WTC11 (cell line): ENCODE results near the gene UGT1A9. TPM values are rescaled to one million over a fixed set of nuclear protein-coding genes. Genes with fewer than 3 reads are reported as not detected.

ENCODE experiments used
- ATAC-seq: fragments of 200-7000 bp; cut with Tn5 transposase; 2 replicates; pipeline ENCODE4 v1.10.0; 2021; ENCODE audit warnings: mild to moderate bottlenecking, moderate library complexity
- CTCF ChIA-PET: fragments of 300-600 bp; sonication (Branson Sonifier 250); formaldehyde crosslinking; loops from one replicate; lab custom pipeline; 2021; ENCODE audit warnings: antibody characterized with exemption; lab: Charles Lee
- POLR2A ChIA-PET: fragments of 350-600 bp; sonication (Branson Sonifier 250); formaldehyde crosslinking; loops from one replicate; lab custom pipeline; 2021; ENCODE audit warnings: antibody characterized with exemption; lab: Charles Lee
- DNase-seq: peaks from one replicate; pipeline ENCODE4 v3.0.0; 2021; ENCODE audit warnings: low spot score
- H3K27ac Mint-ChIP-seq: 2 replicates; pipeline ENCODE4 v1.8.0; 2021; ENCODE audit warnings: mixed read lengths
- H3K27me3 Mint-ChIP-seq: 2 replicates; pipeline ENCODE4 v1.8.0; 2021; ENCODE audit warnings: low read depth, mild to moderate bottlenecking, moderate library complexity, mixed read lengths
- H3K36me3 Mint-ChIP-seq: 2 replicates; pipeline ENCODE4 v1.8.0; 2021; ENCODE audit warnings: mixed read lengths
- H3K4me1 Mint-ChIP-seq: 2 replicates; pipeline ENCODE4 v1.8.0; 2022; ENCODE audit warnings: mixed read lengths
- H3K4me3 Mint-ChIP-seq: 2 replicates; pipeline ENCODE4 v1.8.0; 2021; ENCODE audit warnings: mild to moderate bottlenecking, moderate library complexity, mixed read lengths
- H3K9me3 Mint-ChIP-seq: 2 replicates; pipeline ENCODE4 v1.8.0; 2021; ENCODE audit warnings: mixed read lengths
- ATF1 ChIP-seq: sonication (generic); formaldehyde crosslinking; IDR thresholded peaks from 2 replicates; pipeline ENCODE4 v1.8.1; 2023; ENCODE audit warnings: mild to moderate bottlenecking, moderate library complexity, missing genetic modification reagents
- ATF2 ChIP-seq: sonication (generic); formaldehyde crosslinking; IDR thresholded peaks from 2 replicates; pipeline ENCODE4 v1.8.1; 2022; ENCODE audit warnings: low read depth, missing genetic modification reagents, borderline replicate concordance
- CBFB ChIP-seq: sonication (generic); formaldehyde crosslinking; IDR thresholded peaks from 2 replicates; pipeline ENCODE4 v1.8.1; 2022; ENCODE audit warnings: mild to moderate bottlenecking, low read depth, missing genetic modification reagents
- ESRRA ChIP-seq: sonication (generic); formaldehyde crosslinking; IDR thresholded peaks from 2 replicates; pipeline ENCODE4 v1.8.1; 2022; ENCODE audit warnings: mild to moderate bottlenecking, missing genetic modification reagents, borderline replicate concordance
- FOXJ3 ChIP-seq: sonication (generic); formaldehyde crosslinking; IDR thresholded peaks from 2 replicates; pipeline ENCODE4 v1.9.0; 2021; ENCODE audit warnings: missing genetic modification reagents, mild to moderate bottlenecking, borderline replicate concordance
- GRHL2 ChIP-seq: fragments of 250-450 bp; sonication (Bioruptor Pico); IDR thresholded peaks from 2 replicates; pipeline ENCODE4 v1.8.0; 2022; ENCODE audit warnings: mild to moderate bottlenecking, moderate library complexity; ENCODE audit not compliant: insufficient replicate concordance, severe bottlenecking
- IRF2 ChIP-seq: sonication (generic); formaldehyde crosslinking; IDR thresholded peaks from 2 replicates; pipeline ENCODE4 v1.8.0; 2022; ENCODE audit warnings: low read depth, missing genetic modification reagents, borderline replicate concordance
- NR3C1 ChIP-seq: sonication (generic); formaldehyde crosslinking; conservative IDR thresholded peaks from 2 replicates; pipeline ENCODE4 v1.8.1; 2023; ENCODE audit warnings: low read depth, mild to moderate bottlenecking, missing genetic modification reagents
- OVOL2 ChIP-seq: fragments of 250-450 bp; sonication (Bioruptor Pico); IDR thresholded peaks from 2 replicates; pipeline ENCODE4 v1.9.0; 2021; ENCODE audit warnings: mild to moderate bottlenecking, borderline replicate concordance
- PRDM15 ChIP-seq: sonication (generic); formaldehyde crosslinking; IDR thresholded peaks from 2 replicates; pipeline ENCODE4 v1.8.0; 2022; ENCODE audit warnings: missing genetic modification reagents
- TEAD4 ChIP-seq: sonication (generic); formaldehyde crosslinking; IDR thresholded peaks from 2 replicates; pipeline ENCODE4 v1.8.0; 2022; ENCODE audit warnings: mild to moderate bottlenecking, missing genetic modification reagents
- TP53 ChIP-seq: sonication (generic); formaldehyde crosslinking; IDR thresholded peaks from 2 replicates; pipeline ENCODE4 v1.8.1; 2023; ENCODE audit warnings: mild to moderate bottlenecking, missing genetic modification reagents
- ZMAT4 ChIP-seq: fragments of 250-450 bp; sonication (Bioruptor Pico); IDR thresholded peaks from 2 replicates; pipeline ENCODE4 v1.9.0; 2021; ENCODE audit warnings: mild to moderate bottlenecking
- ZNF138 ChIP-seq: sonication (generic); formaldehyde crosslinking; conservative IDR thresholded peaks from 2 replicates; pipeline ENCODE4 v1.8.1; 2022; ENCODE audit warnings: mild to moderate bottlenecking, moderate library complexity, missing genetic modification reagents
- ZNF219 ChIP-seq: sonication (generic); formaldehyde crosslinking; IDR thresholded peaks from 2 replicates; pipeline ENCODE4 v1.8.0; 2023; ENCODE audit warnings: missing genetic modification reagents, mild to moderate bottlenecking, borderline replicate concordance
- ZNF281 ChIP-seq: sonication (generic); formaldehyde crosslinking; IDR thresholded peaks from 2 replicates; pipeline ENCODE4 v1.8.0; 2023; ENCODE audit warnings: mild to moderate bottlenecking, missing genetic modification reagents
- total RNA-seq: library from RNA; stranded (reverse); gene quantifications from 3 replicates; pipeline ENCODE4 v1.2.3, GENCODE V29; 2021
- TF ChIP-seq, protein P1 (sequence below): fragments of 250-450 bp; sonication (Bioruptor Pico); IDR thresholded peaks from 2 replicates; pipeline ENCODE4 v1.9.0; 2021; ENCODE audit warnings: mild to moderate bottlenecking
- TF ChIP-seq, protein P2 (sequence below): sonication (generic); formaldehyde crosslinking; IDR thresholded peaks from 2 replicates; pipeline ENCODE4 v1.8.0; 2022; ENCODE audit warnings: mild to moderate bottlenecking, missing genetic modification reagents

Gene UGT1A9
- total RNA-seq, 1 experiment from 2014 or later = not detected

DNA sequence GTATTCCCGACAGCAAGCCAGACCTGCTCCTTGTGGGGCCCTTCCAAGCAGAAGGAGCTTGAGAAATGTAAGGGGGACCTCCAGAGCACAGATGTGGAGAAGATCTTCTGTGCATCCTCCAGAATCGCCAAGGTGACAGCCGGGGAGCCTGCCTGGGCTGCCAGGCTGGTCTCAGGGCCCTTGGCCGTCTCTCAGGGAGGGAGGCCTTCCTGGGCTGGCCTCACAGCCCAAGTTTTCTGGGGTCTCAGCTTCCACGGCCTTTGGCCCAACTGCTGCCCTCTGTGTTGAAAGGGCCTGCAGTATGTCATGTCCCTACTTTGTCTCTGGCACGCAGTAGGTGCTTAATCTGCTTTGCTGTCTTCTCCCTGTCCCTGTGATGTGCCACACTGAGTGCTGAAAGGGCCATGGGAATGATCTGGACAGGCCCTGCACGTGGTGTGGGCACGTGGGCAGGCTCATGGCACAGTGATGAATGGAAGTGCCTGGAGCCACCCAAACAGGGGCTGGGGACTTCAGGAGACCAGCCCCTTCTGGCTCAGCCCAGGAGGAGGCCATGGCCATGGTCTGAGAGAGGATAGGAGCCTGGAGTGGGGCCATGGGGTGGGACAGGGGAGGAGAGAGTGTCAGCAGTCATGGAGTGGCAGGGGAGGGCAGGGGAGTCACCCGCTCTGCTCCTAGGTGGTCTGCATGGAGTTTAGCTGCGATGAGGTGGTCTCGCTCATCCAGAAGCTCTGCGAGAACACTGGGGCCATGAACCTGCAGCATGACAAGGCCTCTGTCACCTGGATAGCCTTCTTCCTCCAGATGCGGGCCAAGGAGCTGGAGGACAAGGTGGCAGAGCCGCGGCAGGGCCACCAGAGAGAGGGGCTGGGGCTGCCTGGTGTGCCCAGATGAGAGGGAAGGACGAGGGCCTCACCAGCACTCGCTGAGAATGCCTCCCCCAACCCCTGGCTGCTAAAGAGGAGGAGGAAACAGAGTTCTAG lies 147.2 kb downstream of the UGT1A9 start:
- DNase-seq (no peak), ATAC-seq (no peak)
- Mint-ChIP-seq H3K9me3 (peaks cover 2% of the 10 kb centered on the region; the same call in 1 of the 2 replicates), H3K4me1 (no peaks in the 10 kb centered on the region), H3K27ac (no peak overlapping the region), H3K4me3 (no peak overlapping the region), H3K27me3 (no peaks in the 10 kb centered on the region), H3K36me3 (no peaks in the 10 kb centered on the region)
- TF ChIP-seq NR3C1 (no peak), ESRRA (CRISPR knock-in tag) (no peak), OVOL2 (CRISPR knock-in tag) (no peak), GRHL2 (CRISPR knock-in tag) (no peak), TEAD4 (CRISPR knock-in tag) (no peak), TP53 (CRISPR knock-in tag) (no peak), CBFB (CRISPR knock-in tag) (no peak), FOXJ3 (CRISPR knock-in tag) (no peak), IRF2 (CRISPR knock-in tag) (no peak), ZNF138 (CRISPR knock-in tag) (no peak)
- TF ChIP-seq, protein P1, sequence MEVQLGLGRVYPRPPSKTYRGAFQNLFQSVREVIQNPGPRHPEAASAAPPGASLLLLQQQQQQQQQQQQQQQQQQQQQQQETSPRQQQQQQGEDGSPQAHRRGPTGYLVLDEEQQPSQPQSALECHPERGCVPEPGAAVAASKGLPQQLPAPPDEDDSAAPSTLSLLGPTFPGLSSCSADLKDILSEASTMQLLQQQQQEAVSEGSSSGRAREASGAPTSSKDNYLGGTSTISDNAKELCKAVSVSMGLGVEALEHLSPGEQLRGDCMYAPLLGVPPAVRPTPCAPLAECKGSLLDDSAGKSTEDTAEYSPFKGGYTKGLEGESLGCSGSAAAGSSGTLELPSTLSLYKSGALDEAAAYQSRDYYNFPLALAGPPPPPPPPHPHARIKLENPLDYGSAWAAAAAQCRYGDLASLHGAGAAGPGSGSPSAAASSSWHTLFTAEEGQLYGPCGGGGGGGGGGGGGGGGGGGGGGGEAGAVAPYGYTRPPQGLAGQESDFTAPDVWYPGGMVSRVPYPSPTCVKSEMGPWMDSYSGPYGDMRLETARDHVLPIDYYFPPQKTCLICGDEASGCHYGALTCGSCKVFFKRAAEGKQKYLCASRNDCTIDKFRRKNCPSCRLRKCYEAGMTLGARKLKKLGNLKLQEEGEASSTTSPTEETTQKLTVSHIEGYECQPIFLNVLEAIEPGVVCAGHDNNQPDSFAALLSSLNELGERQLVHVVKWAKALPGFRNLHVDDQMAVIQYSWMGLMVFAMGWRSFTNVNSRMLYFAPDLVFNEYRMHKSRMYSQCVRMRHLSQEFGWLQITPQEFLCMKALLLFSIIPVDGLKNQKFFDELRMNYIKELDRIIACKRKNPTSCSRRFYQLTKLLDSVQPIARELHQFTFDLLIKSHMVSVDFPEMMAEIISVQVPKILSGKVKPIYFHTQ (CRISPR knock-in tag) = no peak
- ChIA-PET CTCF (interaction anchor here (1.3 kb wide), 1 partner anchor 14 kb away, joined by 3 read pairs; no protein-coding TSS in a partner anchor), POLR2A (no interaction called here)

DNA sequence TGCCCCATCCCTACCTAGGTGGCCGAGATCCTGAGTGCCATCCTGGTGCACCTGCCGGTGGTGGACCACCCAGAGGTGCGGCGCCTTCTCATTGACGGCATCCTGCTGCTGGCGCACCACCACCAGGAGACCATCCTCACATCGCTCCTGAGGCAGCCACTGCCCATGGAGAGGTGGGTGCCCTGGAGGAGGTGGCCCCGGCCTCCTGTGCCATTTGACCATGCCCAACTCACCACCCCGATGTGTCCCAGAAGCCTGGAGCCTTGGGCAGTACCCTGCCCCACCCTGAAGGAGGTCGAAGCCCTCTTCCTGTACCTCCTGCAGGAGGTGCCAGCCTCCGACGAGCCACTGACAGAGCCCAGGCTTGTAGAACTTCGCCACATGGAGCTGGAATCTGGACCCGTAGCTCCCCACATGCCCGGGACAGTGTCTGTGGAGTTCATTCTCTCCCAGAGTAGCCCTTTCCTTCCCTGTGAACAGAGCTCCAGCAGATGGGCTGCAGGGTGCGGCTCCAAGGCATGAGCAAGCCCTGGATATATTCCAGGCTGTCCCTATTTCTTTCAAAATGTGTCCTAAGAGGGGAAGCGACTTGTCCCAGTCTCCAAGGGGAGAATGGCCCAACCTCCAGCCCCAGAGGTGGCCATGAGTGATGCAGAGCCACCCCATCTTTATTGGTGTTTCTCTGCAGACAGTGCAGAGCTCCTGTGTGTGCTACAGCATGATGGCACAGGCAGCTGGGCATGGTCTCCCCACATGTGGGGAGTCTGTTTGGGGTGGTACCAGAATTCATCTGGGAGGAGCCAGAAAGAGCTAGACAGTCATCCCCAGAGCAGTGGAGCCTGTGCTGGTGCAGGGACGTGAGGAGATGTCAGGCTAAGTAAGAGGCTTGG lies 148.4 kb downstream of the UGT1A9 start:
- no peak for DNase-seq
- peaks cover 5% of the 10 kb centered on the region; the same call in 1 of the 2 replicates for H3K4me1 Mint-ChIP-seq
- no peaks in the 10 kb centered on the region for H3K36me3 Mint-ChIP-seq
- no peak for ATAC-seq
- H3K27ac Mint-ChIP-seq = no peak overlapping the region
- POLR2A ChIA-PET = no interaction called here
- no peaks in the 10 kb centered on the region for H3K27me3 Mint-ChIP-seq
- no peak overlapping the region for H3K4me3 Mint-ChIP-seq
- H3K9me3 Mint-ChIP-seq = no peaks in the 10 kb centered on the region
- CTCF ChIA-PET = interaction anchor here (1.4 kb wide), 1 partner anchor 13 kb away, joined by 5 read pairs; no protein-coding TSS in a partner anchor
- TF ChIP-seq ZMAT4 (CRISPR knock-in tag) (no peak), ATF1 (CRISPR knock-in tag) (no peak), ATF2 (CRISPR knock-in tag) (no peak), TP53 (CRISPR knock-in tag) (no peak), PRDM15 (CRISPR knock-in tag) (no peak), ZNF219 (no peak), ZNF281 (no peak)
- TF ChIP-seq, protein P2, sequence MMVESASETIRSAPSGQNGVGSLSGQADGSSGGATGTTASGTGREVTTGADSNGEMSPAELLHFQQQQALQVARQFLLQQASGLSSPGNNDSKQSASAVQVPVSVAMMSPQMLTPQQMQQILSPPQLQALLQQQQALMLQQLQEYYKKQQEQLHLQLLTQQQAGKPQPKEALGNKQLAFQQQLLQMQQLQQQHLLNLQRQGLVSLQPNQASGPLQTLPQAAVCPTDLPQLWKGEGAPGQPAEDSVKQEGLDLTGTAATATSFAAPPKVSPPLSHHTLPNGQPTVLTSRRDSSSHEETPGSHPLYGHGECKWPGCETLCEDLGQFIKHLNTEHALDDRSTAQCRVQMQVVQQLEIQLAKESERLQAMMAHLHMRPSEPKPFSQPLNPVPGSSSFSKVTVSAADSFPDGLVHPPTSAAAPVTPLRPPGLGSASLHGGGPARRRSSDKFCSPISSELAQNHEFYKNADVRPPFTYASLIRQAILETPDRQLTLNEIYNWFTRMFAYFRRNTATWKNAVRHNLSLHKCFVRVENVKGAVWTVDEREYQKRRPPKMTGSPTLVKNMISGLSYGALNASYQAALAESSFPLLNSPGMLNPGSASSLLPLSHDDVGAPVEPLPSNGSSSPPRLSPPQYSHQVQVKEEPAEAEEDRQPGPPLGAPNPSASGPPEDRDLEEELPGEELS (CRISPR knock-in tag) = no peak
